ENCODE measurements around the gene PTPRD. TPM values are rescaled to one million over a fixed set of nuclear protein-coding genes. Genes with fewer than 3 reads are reported as not detected.
A peak's percentile ranks its signal among the peaks of the same experiment; 100 is the strongest.

The PTPRD gene
- total RNA-seq, 1 donor from 2014 or later: 336 TPM

DNA sequence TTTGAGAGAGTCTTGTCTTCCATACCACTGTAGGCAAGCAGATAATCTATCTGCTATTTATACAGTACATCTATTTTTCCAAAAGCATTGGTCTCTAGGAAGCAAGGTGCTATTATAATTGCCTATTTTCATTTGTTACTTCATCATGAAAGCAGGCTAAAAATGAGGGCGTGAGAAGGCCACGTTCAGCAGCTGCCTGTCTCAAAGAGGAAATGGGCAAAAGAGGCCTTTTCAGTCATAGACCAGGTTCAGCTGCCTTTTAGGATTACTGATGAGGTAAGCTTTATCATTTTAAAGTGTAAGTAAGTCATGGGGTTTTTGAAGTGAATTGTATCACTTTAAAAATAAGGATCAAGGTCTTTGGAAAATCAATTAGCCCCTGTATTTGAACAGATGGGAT lies 1722.1 kb downstream of the PTPRD start:
- DNase-seq: no peak

DNA sequence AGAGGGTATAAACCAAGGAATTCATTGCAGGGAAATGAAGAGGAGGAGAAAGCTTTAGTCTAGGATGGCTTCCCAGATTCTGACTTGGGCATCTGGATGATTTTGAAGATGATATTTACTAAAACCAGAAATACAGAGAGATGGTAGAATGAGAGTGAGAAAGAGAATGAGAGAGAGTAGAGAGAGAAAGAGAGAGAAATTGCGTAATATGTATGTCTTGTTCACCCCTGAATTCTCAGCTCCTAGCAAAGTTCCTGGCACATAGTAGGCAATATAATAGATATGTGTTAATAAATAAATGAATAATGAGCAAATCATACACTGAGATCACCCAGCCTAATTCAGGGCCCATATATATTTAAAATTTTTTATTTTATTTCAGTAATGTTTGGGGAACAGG lies 1723.7 kb downstream of the PTPRD start:
- no peak for DNase-seq

DNA sequence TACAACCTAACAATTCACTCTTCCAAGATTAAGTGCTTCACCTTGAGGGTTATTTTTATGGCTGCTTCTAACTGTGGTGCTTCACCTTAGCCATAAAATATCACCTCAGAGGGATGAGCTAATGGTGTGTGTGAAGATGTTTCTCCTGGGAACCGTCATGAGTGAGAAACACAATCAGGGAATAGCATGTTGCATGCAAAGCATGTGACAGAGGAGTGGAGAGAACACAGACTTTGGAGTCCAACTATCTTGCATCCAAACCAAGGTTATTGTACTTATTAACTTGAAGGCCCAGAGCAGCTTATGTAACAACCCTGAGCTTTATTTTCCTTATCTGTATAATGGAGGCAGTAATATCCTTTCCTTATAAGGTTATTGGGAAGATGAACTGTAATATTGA lies 1724.2 kb downstream of the PTPRD start:
- DNase-seq: no peak

DNA sequence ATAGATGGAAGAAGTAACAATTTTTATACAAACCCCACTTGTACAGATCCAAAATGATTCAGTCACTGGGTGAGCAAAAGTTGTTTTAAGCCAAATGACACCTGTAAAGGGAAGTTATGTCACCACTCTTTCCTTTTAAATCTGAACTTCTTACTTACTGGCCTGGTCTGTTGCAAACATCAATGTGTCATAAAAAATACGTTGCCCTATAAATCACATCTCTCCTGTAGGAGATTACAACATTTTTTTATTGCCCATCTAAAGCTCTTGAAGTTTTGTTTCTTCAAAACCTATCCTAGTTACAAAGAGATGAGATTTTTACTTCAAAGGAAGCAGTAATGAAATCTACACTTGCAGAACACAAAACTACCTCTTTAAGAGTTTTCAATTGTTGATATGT lies 1725.4 kb downstream of the PTPRD start:
- no peak for DNase-seq

DNA sequence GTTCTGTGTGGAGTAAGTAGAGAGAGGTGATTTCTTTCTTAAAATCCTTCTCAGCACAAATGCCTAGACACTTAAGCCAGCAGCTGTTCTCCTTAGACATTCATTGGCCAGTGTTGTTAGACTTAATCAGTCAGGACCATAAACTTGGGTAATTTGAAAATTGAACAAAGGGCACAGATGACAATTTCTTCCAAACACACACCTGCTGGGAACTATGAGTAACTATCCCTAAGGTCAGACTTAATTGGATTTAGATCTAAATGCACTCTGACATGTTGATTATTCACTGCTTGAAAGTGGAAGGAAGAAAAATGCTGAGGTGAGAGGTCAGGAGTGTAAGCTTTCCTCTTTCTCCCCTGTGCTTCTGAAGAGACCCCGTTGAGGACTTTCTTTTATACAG lies 1729.5 kb downstream of the PTPRD start:
- no peak for DNase-seq

DNA sequence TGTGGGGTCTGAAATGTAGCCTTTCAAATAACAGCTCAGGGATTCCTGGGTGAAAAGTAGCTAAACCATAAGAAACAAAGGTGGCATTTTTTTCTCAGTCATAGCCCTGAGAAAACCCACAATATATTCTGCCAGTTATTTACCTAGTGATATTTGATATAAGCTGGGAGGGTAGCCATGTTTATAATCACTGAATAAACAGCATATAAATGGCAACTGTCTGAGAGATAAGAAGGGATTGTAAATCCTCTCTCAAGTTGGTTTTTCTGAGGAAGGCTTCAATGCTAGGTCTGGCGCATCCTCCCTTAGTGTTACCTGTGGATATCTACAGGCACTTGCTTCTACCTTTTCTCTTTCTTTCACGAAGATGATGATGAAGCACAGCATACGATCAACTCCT lies 1732.7 kb downstream of the PTPRD start:
- DNase-seq: no peak

DNA sequence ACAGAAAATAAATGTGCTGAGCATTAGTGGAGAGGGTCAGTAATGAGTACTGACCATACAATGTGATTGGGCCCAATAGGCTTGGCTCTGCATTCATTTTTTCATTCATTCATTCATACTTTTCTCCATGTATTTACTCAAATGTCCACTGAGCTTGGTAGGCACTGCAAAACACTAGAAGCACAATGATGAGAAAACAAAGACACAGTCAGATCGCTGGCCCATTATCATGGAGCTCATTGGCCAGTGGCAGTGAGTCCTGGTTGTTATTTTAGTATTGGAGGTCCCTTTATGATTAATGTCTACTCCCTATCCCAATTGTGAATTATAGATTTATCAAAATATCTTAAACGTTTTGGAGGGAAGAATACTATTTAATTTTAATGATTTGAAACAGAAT lies 1733.5 kb downstream of the PTPRD start:
- no peak for DNase-seq

DNA sequence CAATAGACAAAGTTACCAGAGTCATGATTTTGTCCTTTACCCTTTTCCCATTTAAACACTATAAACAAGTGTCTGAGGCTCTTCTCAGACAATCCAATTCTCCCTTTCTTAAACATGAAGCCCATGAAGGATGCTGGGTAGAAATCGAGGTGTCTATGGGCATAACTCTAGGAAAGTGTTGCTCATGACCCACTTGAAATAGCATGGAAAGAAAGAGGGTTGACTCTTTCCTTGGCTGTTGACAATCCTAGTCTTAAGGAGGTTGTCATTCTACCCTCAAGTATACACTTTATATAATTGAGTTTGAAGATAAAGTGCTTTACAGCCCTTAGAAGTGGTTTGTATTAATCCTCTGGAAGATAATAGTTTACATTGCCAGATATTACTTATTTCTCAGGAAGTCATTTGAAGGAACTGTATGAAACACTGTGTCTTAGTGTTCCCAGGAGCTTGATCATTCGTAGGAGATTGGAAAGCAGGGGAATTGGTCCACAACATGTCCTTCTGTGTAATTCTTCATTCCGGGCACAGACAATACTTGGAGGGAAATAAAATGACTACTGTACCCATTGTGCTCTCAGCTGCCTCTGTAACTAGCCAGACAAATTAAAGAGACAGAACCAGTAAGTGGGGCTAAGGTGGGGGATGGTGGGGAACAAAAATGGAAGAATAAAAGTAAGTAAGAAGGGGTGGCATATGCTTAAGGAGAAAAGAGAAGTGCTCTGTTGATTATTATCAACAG lies 1734.9 kb downstream of the PTPRD start:
- no peak for DNase-seq

DNA sequence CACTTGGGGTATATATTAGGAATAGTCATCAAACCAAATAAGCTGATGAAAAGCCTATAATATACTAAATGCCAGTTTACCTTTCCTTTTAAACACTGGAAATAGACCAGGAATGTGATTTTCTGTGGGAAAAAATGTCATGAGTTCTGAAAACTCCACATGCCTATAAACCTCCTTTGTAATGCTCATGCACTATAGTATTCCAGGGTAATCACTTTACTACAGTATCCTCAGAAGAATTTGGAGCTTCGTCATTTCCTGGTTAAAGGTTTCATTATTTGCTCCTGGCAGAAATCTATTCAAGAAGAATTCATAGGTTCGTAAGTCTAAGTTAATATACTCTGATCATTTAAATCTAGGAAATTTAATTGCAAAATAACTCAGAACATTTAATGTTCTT lies 1736.5 kb downstream of the PTPRD start:
- no peak for DNase-seq

DNA sequence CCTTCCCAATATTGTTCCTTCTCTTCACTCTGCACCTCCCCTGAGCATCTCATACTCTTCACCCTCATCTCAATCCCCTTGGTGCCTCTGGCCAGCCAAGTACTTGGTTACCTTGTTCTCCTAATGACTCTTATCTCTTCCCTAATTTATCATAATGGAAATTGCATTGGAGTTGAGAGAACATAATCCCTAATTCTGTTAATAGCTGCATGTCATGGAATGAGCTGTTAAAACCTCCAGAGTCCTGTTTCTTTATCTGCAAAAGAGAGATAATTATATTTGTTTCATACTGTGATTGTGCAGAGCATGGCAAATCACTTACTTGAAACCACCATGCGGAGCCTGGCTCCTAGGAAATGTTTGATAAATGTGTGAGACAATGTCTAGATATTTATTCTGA lies 1738.3 kb downstream of the PTPRD start:
- DNase-seq: no peak

DNA sequence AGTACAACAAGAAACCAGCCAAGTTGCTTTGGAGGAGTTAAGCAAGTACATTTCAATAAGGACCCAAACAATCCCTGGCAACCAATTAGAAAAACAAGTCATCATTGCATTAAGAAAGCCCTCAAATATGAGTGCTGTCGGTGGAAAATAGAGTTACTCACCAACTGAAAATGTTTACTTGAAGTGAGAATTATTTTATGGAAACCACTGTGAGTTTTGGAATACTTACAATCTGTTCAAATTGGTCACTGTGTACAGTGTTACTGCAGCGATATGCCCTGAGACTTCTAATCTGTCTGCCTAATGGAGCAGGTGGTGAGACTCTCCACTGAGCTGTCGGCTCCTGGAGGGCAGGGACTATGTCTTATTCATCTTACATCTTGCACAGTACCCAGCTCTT lies 1740.0 kb downstream of the PTPRD start:
- DNase-seq: no peak

DNA sequence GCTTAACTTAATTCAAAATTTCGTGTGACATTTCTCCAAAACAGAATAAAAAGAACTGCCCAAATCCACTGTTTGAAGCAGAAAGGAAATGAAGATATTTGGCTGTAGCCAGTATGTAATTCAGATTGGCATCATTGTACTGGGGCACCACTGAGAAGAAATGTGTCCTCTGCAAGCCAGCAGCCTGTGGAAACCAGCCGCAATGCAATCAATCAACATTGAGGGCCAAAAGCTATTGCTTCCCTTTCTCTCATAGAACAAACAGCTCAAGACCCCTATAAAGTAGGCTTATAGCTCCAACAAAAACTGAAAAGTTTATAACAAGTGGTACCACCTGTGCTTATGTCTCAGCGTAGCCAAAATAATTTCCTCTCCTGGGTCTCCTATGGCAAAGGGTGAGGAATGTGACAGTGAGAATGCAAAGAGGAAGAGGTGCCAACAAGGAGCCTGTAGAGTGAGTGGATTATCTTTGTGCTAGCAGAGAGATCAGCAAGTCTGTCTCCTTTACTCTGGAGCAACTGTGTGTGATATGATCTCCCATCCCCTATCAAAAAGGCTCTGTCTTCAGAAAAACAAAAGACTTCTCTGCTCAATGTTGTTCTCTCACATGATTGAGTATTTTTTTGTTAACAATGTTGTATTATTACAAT lies 1740.9 kb downstream of the PTPRD start:
- no peak for DNase-seq

DNA sequence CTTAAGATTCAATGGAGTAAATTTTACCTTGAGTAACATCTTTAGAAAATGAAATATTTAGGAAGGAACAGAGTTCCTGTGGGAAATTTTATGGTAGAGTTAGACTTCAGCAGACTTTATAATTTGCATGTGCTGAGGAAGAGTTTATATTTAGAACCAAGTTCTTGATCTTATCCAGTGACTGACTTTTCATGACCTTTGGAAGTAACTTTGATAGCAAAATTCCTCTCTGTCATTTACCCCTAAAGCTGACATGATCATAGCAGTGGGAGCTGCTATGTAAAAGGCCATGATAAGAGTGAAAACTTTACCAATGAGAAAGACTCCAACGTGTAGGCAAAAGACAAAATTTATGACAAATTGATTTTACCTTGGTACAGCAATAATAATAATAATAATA lies 1741.4 kb downstream of the PTPRD start:
- no peak for DNase-seq

DNA sequence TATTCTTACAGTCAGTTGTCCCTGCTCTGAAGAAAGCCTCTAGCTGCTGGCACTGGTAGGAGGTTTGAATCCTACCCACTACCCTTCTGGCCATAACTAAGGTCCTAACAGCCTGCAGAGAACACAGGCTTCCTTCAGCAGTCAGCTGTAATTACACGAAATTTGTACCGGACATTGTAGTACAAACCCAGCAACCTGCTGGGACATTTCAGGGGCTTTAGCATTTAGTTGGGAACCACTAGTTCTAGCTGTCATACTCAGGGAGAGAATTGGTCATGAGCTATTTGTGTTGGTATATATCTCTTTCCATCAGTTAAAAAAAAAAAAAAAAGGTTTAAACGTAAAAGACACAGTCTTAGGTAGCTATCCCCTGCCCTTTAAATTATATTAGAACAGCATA lies 1743.0 kb downstream of the PTPRD start:
- no peak for DNase-seq

DNA sequence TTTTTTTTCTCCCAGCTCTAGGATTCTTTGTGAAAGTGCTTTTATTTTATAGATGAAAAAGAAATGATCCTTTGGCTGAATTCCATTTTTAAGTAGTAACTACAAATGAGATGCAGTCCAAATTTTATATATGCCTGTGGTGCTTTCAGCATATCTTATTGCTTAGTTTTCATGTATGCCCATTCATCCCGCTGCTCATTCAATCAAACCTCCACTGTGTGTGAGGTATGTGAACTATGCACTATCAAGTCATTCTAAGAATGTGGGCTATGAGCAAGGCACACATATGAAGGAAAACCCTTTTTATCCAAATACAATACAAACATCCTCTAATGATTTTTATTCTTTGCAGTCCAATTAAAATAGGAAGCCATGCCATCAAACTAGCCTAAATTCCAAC lies 1744.2 kb downstream of the PTPRD start:
- no peak for DNase-seq

DNA sequence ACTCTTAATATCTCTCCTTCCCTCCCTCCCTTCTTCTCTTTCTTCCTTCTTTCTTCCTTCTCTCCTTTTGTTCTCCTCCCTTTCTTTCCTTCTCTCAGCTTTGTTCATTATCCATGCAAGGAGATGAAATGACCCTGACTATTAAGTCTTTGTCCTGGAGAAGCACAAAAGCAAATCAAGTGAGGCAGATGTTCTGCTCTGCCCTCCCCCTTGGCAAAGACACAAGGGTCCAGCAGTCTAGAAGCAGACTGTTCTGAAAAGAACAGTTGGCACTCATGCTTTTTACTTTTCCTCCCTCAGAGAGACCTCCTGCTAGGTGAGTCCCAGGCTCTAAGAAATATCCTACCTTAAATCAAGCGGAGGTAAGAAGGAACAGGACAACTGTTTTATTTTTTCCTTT lies 1745.7 kb downstream of the PTPRD start:
- DNase-seq: no peak

DNA sequence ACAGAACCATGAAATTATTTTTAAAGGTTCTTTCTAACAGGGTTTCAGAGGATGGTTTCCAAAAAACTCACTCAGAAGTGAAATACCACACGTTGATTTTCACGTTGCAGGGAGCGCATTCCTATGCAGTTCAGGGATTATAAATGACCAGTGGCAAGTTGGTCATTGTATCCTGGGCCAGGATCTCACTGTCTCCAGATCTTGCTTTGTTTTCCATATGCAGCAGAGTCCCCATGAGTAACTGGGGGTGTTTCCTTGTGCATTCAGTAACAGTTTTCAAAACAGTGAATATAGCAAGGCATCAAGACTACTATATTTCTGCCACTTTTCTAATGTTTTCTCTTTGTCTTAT lies 1748.3 kb downstream of the PTPRD start:
- no peak for DNase-seq

DNA sequence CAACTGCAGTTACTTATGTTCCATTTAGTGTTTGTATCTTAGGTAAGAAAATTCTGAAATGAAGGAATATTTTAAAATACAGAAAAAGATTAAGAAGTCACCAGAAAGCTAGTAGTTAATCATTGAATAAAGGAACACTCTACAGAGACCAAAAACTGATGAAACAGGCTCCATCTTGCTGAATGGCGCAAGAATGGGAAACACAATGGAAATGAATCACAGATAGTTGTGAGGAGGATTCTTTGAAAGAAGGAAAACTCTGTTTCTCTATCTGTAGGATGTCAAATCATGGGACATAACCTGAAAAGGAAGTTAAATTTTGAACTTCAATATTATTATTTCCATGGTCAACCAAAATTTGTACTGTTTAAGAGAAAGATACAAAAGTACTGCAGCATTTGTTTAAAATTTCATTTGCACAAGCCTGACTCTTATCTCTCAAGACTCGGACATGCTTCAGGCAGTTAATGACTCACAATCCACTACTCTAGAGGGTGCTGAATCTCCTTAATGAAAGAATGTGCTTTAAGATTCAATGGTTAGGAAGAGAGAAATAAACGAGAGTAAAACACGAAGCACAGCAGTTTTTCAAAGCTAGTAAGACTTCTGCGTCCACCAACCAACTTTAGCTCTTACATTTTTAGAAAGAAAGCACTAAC lies 1748.8 kb downstream of the PTPRD start:
- no peak for DNase-seq

DNA sequence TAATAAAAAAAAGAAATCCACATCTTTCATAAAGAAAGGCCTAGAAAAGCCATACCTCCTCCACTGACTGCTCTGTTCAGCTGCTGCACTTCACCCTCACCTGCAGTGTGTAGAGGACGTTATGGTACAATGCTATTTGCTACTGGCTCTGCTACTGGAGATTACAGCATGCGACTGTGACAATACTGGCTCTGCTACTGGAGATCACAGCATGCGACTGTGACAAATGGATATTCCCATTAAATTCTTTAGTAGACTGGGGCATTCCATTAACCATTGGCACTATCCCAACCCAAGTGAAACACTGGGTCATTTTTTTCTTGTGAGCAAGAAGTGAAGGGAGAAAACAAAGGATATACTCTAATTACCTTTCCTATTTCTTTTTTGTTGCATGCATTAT lies 1749.7 kb downstream of the PTPRD start:
- no peak for DNase-seq

DNA sequence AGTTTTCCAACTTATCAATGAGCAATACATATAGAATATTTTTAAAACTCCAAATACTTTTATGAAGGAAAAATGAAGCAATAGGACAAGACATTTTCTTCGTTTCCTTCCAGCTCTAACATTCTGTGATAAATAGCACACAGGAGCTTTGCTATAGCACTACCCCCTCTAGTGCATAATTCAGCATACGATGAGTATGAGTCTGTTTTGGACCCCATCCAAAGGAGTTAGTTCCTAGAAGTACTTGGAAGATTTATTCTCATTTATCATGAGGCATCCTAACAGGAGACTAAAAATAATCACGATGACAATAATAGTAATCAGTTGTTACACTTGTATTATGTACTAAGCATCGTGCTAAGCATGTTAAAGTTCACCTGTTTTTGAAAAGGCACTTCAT lies 1751.9 kb downstream of the PTPRD start:
- no peak for DNase-seq

DNA sequence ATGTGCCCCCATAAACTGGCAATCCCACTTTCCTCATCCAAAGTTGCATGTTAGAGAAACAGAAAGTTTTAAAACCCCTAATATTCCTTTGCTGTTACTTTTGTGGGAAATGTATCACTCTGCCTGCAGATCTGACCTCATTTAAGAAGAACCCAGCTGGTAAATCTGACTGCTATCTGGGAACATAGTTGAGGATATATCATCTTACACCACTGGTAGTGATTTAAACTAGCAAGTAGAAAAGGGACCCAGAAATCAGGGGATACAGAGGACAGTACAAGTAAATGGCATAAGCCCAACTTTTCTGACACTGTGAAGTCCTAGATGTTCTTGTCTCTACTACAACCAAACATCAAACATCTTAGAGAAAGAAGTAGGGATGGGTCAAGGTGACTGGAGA lies 1752.7 kb downstream of the PTPRD start:
- DNase-seq: no peak

DNA sequence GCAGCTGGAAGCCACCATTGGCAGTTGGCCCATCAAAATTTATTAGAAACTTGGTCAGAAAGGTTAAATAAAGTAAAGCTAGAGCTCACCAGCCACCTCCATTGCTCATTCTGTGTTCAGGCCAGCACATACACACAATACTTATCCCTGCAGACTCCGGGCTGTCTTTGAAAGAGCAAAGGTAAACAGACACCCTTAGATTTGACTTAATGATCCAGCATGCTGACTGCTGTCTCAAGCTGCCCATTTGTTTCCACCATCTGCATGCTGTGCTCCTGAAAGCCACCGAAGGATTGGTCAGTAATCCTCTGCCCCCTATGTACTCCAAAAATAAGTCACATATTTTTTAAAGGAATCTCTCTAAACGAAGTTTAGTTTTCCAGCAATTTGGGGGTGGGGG lies 1753.4 kb downstream of the PTPRD start:
- no peak for DNase-seq

DNA sequence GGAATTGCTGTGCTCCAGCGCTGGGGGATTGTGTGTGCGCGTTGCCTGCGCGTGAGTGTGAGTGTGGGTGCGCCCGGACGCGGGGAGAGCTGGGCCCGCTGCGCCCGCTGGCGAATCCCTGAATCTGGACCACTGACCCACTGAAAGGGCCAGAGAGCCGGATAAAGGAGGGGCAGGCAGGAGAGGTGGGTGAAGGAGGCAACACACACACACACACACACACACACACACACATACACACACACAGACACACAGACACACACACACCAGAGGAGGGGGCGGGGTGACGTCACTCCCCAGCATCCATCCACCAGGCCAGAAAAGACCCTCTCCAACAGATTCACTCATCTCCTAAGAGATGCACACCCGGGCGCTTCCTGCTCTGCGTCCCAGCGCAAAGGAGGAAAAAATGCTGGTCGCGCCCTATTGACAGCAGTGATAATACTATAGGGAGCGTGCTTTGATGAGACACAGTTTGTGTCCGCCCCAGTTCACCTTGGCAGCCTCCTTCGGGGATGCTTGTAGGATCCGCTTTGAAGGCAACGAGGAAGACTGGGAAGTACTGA lies 1754.1 kb downstream of the PTPRD start:
- peak; percentile 59 for DNase-seq
